ENCODE results near the gene SCLY.

Gene SCLY

GRCh38 chr2:238039985-238040384 is 20.8 kb upstream of the SCLY start:
- no peak for TF ChIP-seq CTCF (IDR thresholded peaks at IDR 0.05; ENCODE audit: low read length, missing control alignments)
- no peak for DNase-seq (ENCODE audit: low read depth)
- no peak overlapping the region for H3K4me3 ChIP-seq (replicated peaks; ENCODE audit: low read depth, low read length)

GRCh38 chr2:238040918-238041317 is 19.9 kb upstream of the SCLY start:
- DNase-seq (ENCODE audit: low read depth): no peak
- H3K4me3 ChIP-seq (replicated peaks; ENCODE audit: low read depth, low read length): no peak overlapping the region
- TF ChIP-seq CTCF (IDR thresholded peaks at IDR 0.05; ENCODE audit: low read length, missing control alignments): no peak

GRCh38 chr2:238042090-238042489 is 18.7 kb upstream of the SCLY start:
- no peak for TF ChIP-seq CTCF (IDR thresholded peaks at IDR 0.05; ENCODE audit: low read length, missing control alignments)
- DNase-seq (ENCODE audit: low read depth): no peak
- no peak overlapping the region for H3K4me3 ChIP-seq (replicated peaks; ENCODE audit: low read depth, low read length)

- no peak overlapping the region for H3K4me3 ChIP-seq (replicated peaks; ENCODE audit: low read depth, low read length)
- peak; percentile 8 for DNase-seq (ENCODE audit: low read depth)
- TF ChIP-seq CTCF (IDR thresholded peaks at IDR 0.05; ENCODE audit: low read length, missing control alignments): no peak
These were observed 17.8 kb upstream of the SCLY start for GRCh38 chr2:238042849-238043584.

GRCh38 chr2:238043851-238044250 is 16.9 kb upstream of the SCLY start:
- no peak for TF ChIP-seq CTCF (IDR thresholded peaks at IDR 0.05; ENCODE audit: low read length, missing control alignments)
- H3K4me3 ChIP-seq (replicated peaks; ENCODE audit: low read depth, low read length): no peak overlapping the region
- DNase-seq (ENCODE audit: low read depth): no peak

- TF ChIP-seq CTCF (IDR thresholded peaks at IDR 0.05; ENCODE audit: low read length, missing control alignments): no peak
- no peak for DNase-seq (ENCODE audit: low read depth)
- no peak overlapping the region for H3K4me3 ChIP-seq (replicated peaks; ENCODE audit: low read depth, low read length)
These were observed 15.2 kb upstream of the SCLY start for GRCh38 chr2:238045575-238045974.

GRCh38 chr2:238046725-238047270 is 14.0 kb upstream of the SCLY start:
- H3K4me3 ChIP-seq (replicated peaks; ENCODE audit: low read depth, low read length): no peak overlapping the region
- TF ChIP-seq CTCF (IDR thresholded peaks at IDR 0.05; ENCODE audit: low read length, missing control alignments): no peak
- DNase-seq (ENCODE audit: low read depth): no peak

All from fibroblast of pulmonary artery (primary cell).